ENCODE results near the gene DTYMK.

The DTYMK gene

GRCh38 chr2:241649404-241649803 is 37.2 kb downstream of the DTYMK start:
- no peak for ATAC-seq
- TF ChIP-seq ZFP30 (CRISPR knock-in tag; IDR thresholded peaks at IDR 0.05) (no peak), PATZ1 (CRISPR knock-in tag; IDR thresholded peaks at IDR 0.05; ENCODE audit: borderline replicate concordance) (no peak), ARNTL (CRISPR knock-in tag; IDR thresholded peaks at IDR 0.05; ENCODE audit: borderline replicate concordance, low read depth) (no peak), TSHZ2 (CRISPR knock-in tag; IDR thresholded peaks at IDR 0.05) (no peak), ZNF8 (CRISPR knock-in tag; IDR thresholded peaks at IDR 0.05) (no peak), CSRNP3 (CRISPR knock-in tag; IDR thresholded peaks at IDR 0.05) (no peak), ISL1 (CRISPR knock-in tag; IDR thresholded peaks at IDR 0.05) (no peak), TCF4 (CRISPR knock-in tag; IDR thresholded peaks at IDR 0.05; ENCODE audit: borderline replicate concordance) (no peak), ZC3H10 (CRISPR knock-in tag; IDR thresholded peaks at IDR 0.05) (no peak)

- no peak for ATAC-seq
- TF ChIP-seq ESRRG (CRISPR knock-in tag; IDR thresholded peaks at IDR 0.05): no peak
- TF ChIP-seq ZFP30 (CRISPR knock-in tag; IDR thresholded peaks at IDR 0.05): no peak
- TF ChIP-seq CSRNP3 (CRISPR knock-in tag; IDR thresholded peaks at IDR 0.05): no peak
- TF ChIP-seq ZNF565 (CRISPR knock-in tag; conservative IDR thresholded peaks at IDR 0.05; ENCODE audit: low read depth): no peak
- no peak for TF ChIP-seq TCF4 (CRISPR knock-in tag; IDR thresholded peaks at IDR 0.05; ENCODE audit: borderline replicate concordance)
- no peak for TF ChIP-seq ZC3H10 (CRISPR knock-in tag; IDR thresholded peaks at IDR 0.05)
- no peak for TF ChIP-seq PPARA (CRISPR knock-in tag; IDR thresholded peaks at IDR 0.05; ENCODE audit: borderline replicate concordance)
- no peak for TF ChIP-seq ZNF8 (CRISPR knock-in tag; IDR thresholded peaks at IDR 0.05)
- no peak for TF ChIP-seq TOX (CRISPR knock-in tag; IDR thresholded peaks at IDR 0.05; ENCODE audit: borderline replicate concordance)
- TF ChIP-seq RARB (CRISPR knock-in tag; IDR thresholded peaks at IDR 0.05): no peak
- no peak for TF ChIP-seq GLIS3 (CRISPR knock-in tag; IDR thresholded peaks at IDR 0.05)
- no peak for TF ChIP-seq BACH2 (CRISPR knock-in tag; IDR thresholded peaks at IDR 0.05; ENCODE audit: borderline replicate concordance)
- no peak for TF ChIP-seq PATZ1 (CRISPR knock-in tag; IDR thresholded peaks at IDR 0.05; ENCODE audit: borderline replicate concordance)
- TF ChIP-seq TSHZ2 (CRISPR knock-in tag; IDR thresholded peaks at IDR 0.05): no peak
Measured at GRCh38 chr2:241648453-241648852, 38.2 kb downstream of the DTYMK start.
